ENCODE data around the gene RBM44. TPM values are rescaled to one million over a fixed set of nuclear protein-coding genes. Genes with fewer than 3 reads are reported as not detected.

RBM44 gene
- total RNA-seq, 4 donors from 2014 or later = 0.08 to 1.5 (median 0.20) TPM

GRCh38 chr2:237857791-237858190 lies 59.2 kb downstream of the RBM44 start:
- peaks cover 5 to 33% (median 10%) of the 10 kb centered on the region in 3 donors for H3K4me1 ChIP-seq
- no peaks in the 10 kb centered on the region for H3K36me3 ChIP-seq
- H3K4me3 ChIP-seq = no peak overlapping the region
- no peak overlapping the region for H3K27ac ChIP-seq
- intact Hi-C loops (cut with DNase I) = no loop called here
- no peak for DNase-seq
- H3K9me3 ChIP-seq = no peaks in the 10 kb centered on the region
- TF ChIP-seq CTCF (IDR thresholded peaks at IDR 0.05) = no peak
- no peak for TF ChIP-seq POLR2A (IDR thresholded peaks at IDR 0.05)
- whole genome bisulfite sequencing, 2 donors = 68 to 76% methylated on average over 4 to 8 of the region's 8 CpGs
- H3K27me3 ChIP-seq = peaks cover 0 to 61% (median 0%) of the 10 kb centered on the region in 4 donors

- intact Hi-C loops (cut with DNase I) = no loop called here
- DNase-seq = no peak
- TF ChIP-seq POLR2A (IDR thresholded peaks at IDR 0.05) = no peak
- peak in 5 of 6 experiments; percentile 63 to 77 (median 68) for TF ChIP-seq CTCF (IDR thresholded peaks at IDR 0.05)
- peaks cover 5 to 33% (median 10%) of the 10 kb centered on the region in 3 donors for H3K4me1 ChIP-seq
- H3K27me3 ChIP-seq = peaks cover 0 to 68% (median 0%) of the 10 kb centered on the region in 4 donors
- H3K9me3 ChIP-seq = no peaks in the 10 kb centered on the region
- H3K27ac ChIP-seq = peak overlapping the region in 2 of 4 donors; percentile 71 to 80
- 45 to 56% methylated on average over 11 to 12 of the region's 14 CpGs for WGBS, 2 donors
- H3K4me3 ChIP-seq = peak overlapping the region in 3 of 4 donors; percentile 35 to 67 (median 53)
- no peaks in the 10 kb centered on the region for H3K36me3 ChIP-seq
Observed at GRCh38 chr2:237858294-237859081, 59.9 kb downstream of the RBM44 start.

- 37 to 83% methylated on average over 1 to 13 of the region's 15 CpGs for WGBS, 2 donors
- H3K27ac ChIP-seq = peak overlapping the region in 3 of 4 donors; percentile 45 to 80 (median 71)
- intact Hi-C loops (cut with DNase I) = no loop called here
- no peaks in the 10 kb centered on the region for H3K9me3 ChIP-seq
- no peak for TF ChIP-seq CTCF (IDR thresholded peaks at IDR 0.05)
- no peak for TF ChIP-seq POLR2A (IDR thresholded peaks at IDR 0.05)
- peak overlapping the region; percentile 35 to 67 (median 46) for H3K4me3 ChIP-seq
- peaks cover 0 to 73% (median 0%) of the 10 kb centered on the region in 4 donors for H3K27me3 ChIP-seq
- no peak for DNase-seq
- no peaks in the 10 kb centered on the region for H3K36me3 ChIP-seq
- H3K4me1 ChIP-seq = peaks cover 5 to 39% (median 12%) of the 10 kb centered on the region in 3 donors
Observed at GRCh38 chr2:237859082-237859433, 60.5 kb downstream of the RBM44 start.

GRCh38 chr2:237859533-237860272 lies 61.1 kb downstream of the RBM44 start, which contains the start of gene RAMP1:
TSS of gene RAMP1 (plus strand) at chr2:237859623. CDS start at chr2:237859676, 53 bp downstream.
- Histone ChIP-seq H3K36me3 (no peaks in the 10 kb centered on the region), H3K9me3 (no peaks in the 10 kb centered on the region), H3K27me3 (peaks cover 0 to 79% (median 0%) of the 10 kb centered on the region in 4 donors), H3K4me1 (peaks cover 5 to 45% (median 14%) of the 10 kb centered on the region in 3 donors), H3K4me3 (peak within 1 kb of the TSS; percentile 35 to 67 (median 46)), H3K27ac (peak within 1 kb of the TSS; percentile 34 to 80 (median 58))
- 7 to 23% methylated on average over 4 of the region's 79 CpGs for WGBS, 2 donors
- DNase-seq = no peak
- TF ChIP-seq CTCF (IDR thresholded peaks at IDR 0.05) = no peak
- TF ChIP-seq POLR2A (IDR thresholded peaks at IDR 0.05) = no peak
- intact Hi-C loops (cut with DNase I) = no loop called here
